Measurements from ENCODE around the gene TYMP. TPM values are rescaled to one million over a fixed set of nuclear protein-coding genes. Genes with fewer than 3 reads are reported as not detected.
"Not testable (repeated sequence)": the region's sequence is repeated elsewhere in the genome, so short reads cannot be mapped to it uniquely, and the experiment has no call there.

TYMP gene
- total RNA-seq, 2 donors from 2014 or later: 1.2 to 2.1 TPM

GRCh38 chr22:50536226-50536625 is 6.4 kb upstream of the TYMP start:
- H3K27me3 ChIP-seq (ENCODE audit: control insufficient read depth, insufficient read depth, low read length, poor library complexity, severe bottlenecking): peaks cover 32% of the 10 kb centered on the region
- DNase-seq: no peak
- Mint-ChIP-seq H3K4me1 (peaks cover 13% of the 10 kb centered on the region), H3K4me3 (no peak overlapping the region), H3K36me3 (ENCODE audit: low read depth) (no peaks in the 10 kb centered on the region), H3K27me3 (ENCODE audit: insufficient read depth) (peaks cover 30% of the 10 kb centered on the region), H3K9me3 (no peaks in the 10 kb centered on the region), H3K27ac (no peak overlapping the region)
- WGBS, 2 experiments (ENCODE audit: insufficient coverage in 1 of 2, insufficient read length in 1 of 2): 89 to 92% methylated on average over 2 to 3 of the region's 3 CpGs
- no peaks in the 10 kb centered on the region for H3K4me1 ChIP-seq (ENCODE audit: control insufficient read depth, insufficient read depth, low read length)
- H3K9ac ChIP-seq (ENCODE audit: extremely low read depth, low read length, poor library complexity, severe bottlenecking): no peak overlapping the region
- no peak overlapping the region for H3K27ac ChIP-seq (ENCODE audit: low read depth, low read length)
- no peak for TF ChIP-seq CTCF (conservative IDR thresholded peaks at IDR 0.05)
- H3K9me3 ChIP-seq (ENCODE audit: control insufficient read depth, low read length): no peaks in the 10 kb centered on the region
- no peaks in the 10 kb centered on the region for H3K36me3 ChIP-seq (ENCODE audit: control insufficient read depth, insufficient read depth, low read length)
- no peak overlapping the region for H3K4me3 ChIP-seq (ENCODE audit: low read length)

GRCh38 chr22:50535113-50535512 is 5.3 kb upstream of the TYMP start:
- H3K27me3 ChIP-seq (ENCODE audit: control insufficient read depth, insufficient read depth, low read length, poor library complexity, severe bottlenecking): peaks cover 43% of the 10 kb centered on the region

GRCh38 chr22:50533856-50534711 is 4.3 kb upstream of the TYMP start:
- H3K9ac ChIP-seq (ENCODE audit: extremely low read depth, low read length, poor library complexity, severe bottlenecking); H3K36me3 ChIP-seq (ENCODE audit: control insufficient read depth, insufficient read depth, low read length); H3K9me3 ChIP-seq (ENCODE audit: control insufficient read depth, low read length); H3K27ac Mint-ChIP-seq; H3K4me3 ChIP-seq (ENCODE audit: low read length); H3K36me3 Mint-ChIP-seq (ENCODE audit: low read depth); H3K4me3 Mint-ChIP-seq; H3K4me1 Mint-ChIP-seq; H3K27ac ChIP-seq (ENCODE audit: low read depth, low read length); DNase-seq; H3K9me3 Mint-ChIP-seq; H3K4me1 ChIP-seq (ENCODE audit: control insufficient read depth, insufficient read depth, low read length): not testable (repeated sequence)
- peaks cover 54% of the 10 kb centered on the region for H3K27me3 ChIP-seq (ENCODE audit: control insufficient read depth, insufficient read depth, low read length, poor library complexity, severe bottlenecking)
- WGBS, 2 experiments (ENCODE audit: insufficient coverage in 1 of 2, insufficient read length in 1 of 2): 85 to 87% methylated on average over 11 to 21 of the region's 21 CpGs
- H3K27me3 Mint-ChIP-seq (ENCODE audit: insufficient read depth): peaks cover 47% of the 10 kb centered on the region

More at GRCh38 chr22:50535113-50535512, 5.3 kb upstream of the TYMP start:
- H3K9ac ChIP-seq (ENCODE audit: extremely low read depth, low read length, poor library complexity, severe bottlenecking): no peak overlapping the region
- Mint-ChIP-seq H3K4me1 (peaks cover 5% of the 10 kb centered on the region), H3K4me3 (no peak overlapping the region), H3K27ac (no peak overlapping the region), H3K36me3 (ENCODE audit: low read depth) (no peaks in the 10 kb centered on the region), H3K9me3 (no peaks in the 10 kb centered on the region), H3K27me3 (ENCODE audit: insufficient read depth) (peaks cover 40% of the 10 kb centered on the region)
- TF ChIP-seq CTCF (conservative IDR thresholded peaks at IDR 0.05): no peak
- H3K27ac ChIP-seq (ENCODE audit: low read depth, low read length): no peak overlapping the region
- no peaks in the 10 kb centered on the region for H3K4me1 ChIP-seq (ENCODE audit: control insufficient read depth, insufficient read depth, low read length)
- H3K4me3 ChIP-seq (ENCODE audit: low read length): no peak overlapping the region
- H3K36me3 ChIP-seq (ENCODE audit: control insufficient read depth, insufficient read depth, low read length): no peaks in the 10 kb centered on the region
- WGBS, 2 experiments (ENCODE audit: insufficient coverage in 1 of 2, insufficient read length in 1 of 2): 97% methylated on average over 5 of the region's 8 CpGs; no CpG with 5 or more reads in 1 of the 2 experiments
- DNase-seq: no peak
- H3K9me3 ChIP-seq (ENCODE audit: control insufficient read depth, low read length): no peaks in the 10 kb centered on the region

All from endodermal cell (in vitro differentiated cells).